Lung (tissue), 12 donors: ENCODE data around the gene TOPORS. TPM values are rescaled to one million over a fixed set of nuclear protein-coding genes. Genes with fewer than 3 reads are reported as not detected.

Source experiments
- ATAC-seq: fragments of 200-7000 bp; cut with Tn5 transposase; one replicate; pipeline ENCODE4 v1.9.1; 2020; ENCODE audit warnings: moderate number of reproducible peaks; ENCODE audit not compliant: insufficient read depth, low FRiP score
- DNase-seq, 3 donors: peaks; one replicate each; pipeline ENCODE4 v3.0.0-alpha.2; 2013 to 2017
- H3K27ac ChIP-seq, 2 donors: one replicate each; pipeline ENCODE4 v1.5.1; 2013; ENCODE audit warnings: mild to moderate bottlenecking in 2 of 2, moderate library complexity in 2 of 2, control low read depth in 1 of 2, inconsistent platforms in 1 of 2, low read depth in 1 of 2, low read length in 1 of 2
- H3K27me3 ChIP-seq, 3 donors: one replicate each; pipeline ENCODE4 v1.5.1; 2013; ENCODE audit warnings: low read length in 2 of 3; ENCODE audit not compliant: control insufficient read depth in 3 of 3, insufficient read depth in 3 of 3
- H3K36me3 ChIP-seq, 4 donors: one replicate each; pipeline ENCODE4 v1.5.1; 2013; ENCODE audit warnings: low read length in 4 of 4, mild to moderate bottlenecking in 1 of 4, moderate library complexity in 1 of 4; ENCODE audit not compliant: control insufficient read depth in 4 of 4, insufficient read depth in 4 of 4
- H3K4me1 ChIP-seq, 5 donors: one replicate each; pipeline ENCODE4 v1.5.1; 2013; ENCODE audit warnings: low read length in 5 of 5, mild to moderate bottlenecking in 2 of 5, moderate library complexity in 1 of 5; ENCODE audit not compliant: control insufficient read depth in 5 of 5, insufficient read depth in 5 of 5
- H3K4me3 ChIP-seq: one replicate; pipeline ENCODE4 v1.5.1; 2013; ENCODE audit warnings: mild to moderate bottlenecking, control low read depth, moderate library complexity
- H3K9ac ChIP-seq, 2 donors: one replicate each; pipeline ENCODE4 v1.5.1; 2013; ENCODE audit warnings: low read length in 2 of 2, control low read depth in 1 of 2; ENCODE audit not compliant: insufficient read depth in 1 of 2
- H3K9me3 ChIP-seq, 4 donors: one replicate each; pipeline ENCODE4 v1.5.1; 2013; ENCODE audit warnings: low read length in 3 of 4, mild to moderate bottlenecking in 1 of 4, moderate library complexity in 1 of 4; ENCODE audit not compliant: control insufficient read depth in 4 of 4, insufficient read depth in 3 of 4
- WGBS, 2 donors: extraction: QIAGEN DNeasy Blood & Tissue Kit; methylation state at CpG; one replicate each; pipeline ENCODE4 v1.1.7; 2013; 5-methylcytosine and 5-hydroxymethylcytosine counted together
- polyA plus RNA-seq, 2 donors: library from polyadenylated mRNA; stranded (reverse); fragments of 200-250 nt; gene quantifications; one replicate each; pipeline ENCODE4 v1.2.1, GENCODE V29; 2013
- total RNA-seq, 2 donors: library from RNA; depleted of rRNA in 1 of 2; stranded (reverse); fragments of >200 nt in 1 of 2; gene quantifications; one replicate each; pipeline ENCODE4 v1.2.1, GENCODE V29; 2014 to 2021
- TF ChIP-seq, protein P1 (sequence below): IDR thresholded peaks from 2 replicates; pipeline ENCODE4 v1.5.1; 2012; ENCODE audit warnings: mild to moderate bottlenecking; ENCODE audit errors: control extremely low read depth, extremely low read depth
- donor health status: control.
- donor health status: control.
- donor health status: Bipolar disorder and iron deficiency.
- donor health status: healthy.
- donor health status: DM: yes; HTN: yes; CAD: no.

The TOPORS gene
- total and polyA plus RNA-seq, 4 donors, result 6.3 to 31.4 (median 9.2) TPM

DNA sequence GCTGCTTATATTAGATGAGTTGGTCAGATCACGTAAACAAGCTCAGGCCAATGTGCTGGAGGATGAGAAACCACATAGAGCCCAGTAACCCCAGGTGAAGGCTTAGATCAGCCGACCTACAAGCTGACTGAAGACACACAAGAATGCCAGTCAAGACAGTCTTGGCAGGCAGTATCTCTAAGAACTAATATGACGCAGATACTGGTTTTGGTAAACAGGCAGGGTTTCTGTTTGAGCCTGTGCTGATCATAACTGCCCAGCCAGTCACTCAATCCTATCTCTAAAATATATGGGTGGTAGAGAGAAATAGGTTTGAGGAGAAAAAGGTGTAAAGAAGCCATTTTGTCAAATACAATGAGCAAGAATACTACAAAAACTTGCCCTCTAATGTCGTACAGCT is 18.6 kb downstream of the TOPORS start:
- no peaks in the 10 kb centered on the region for H3K9me3 ChIP-seq
- 98 to 99% methylated on average over 4 of the region's 4 CpGs for WGBS, 2 donors
- no peak overlapping the region for H3K9ac ChIP-seq
- TF ChIP-seq, protein P1, sequence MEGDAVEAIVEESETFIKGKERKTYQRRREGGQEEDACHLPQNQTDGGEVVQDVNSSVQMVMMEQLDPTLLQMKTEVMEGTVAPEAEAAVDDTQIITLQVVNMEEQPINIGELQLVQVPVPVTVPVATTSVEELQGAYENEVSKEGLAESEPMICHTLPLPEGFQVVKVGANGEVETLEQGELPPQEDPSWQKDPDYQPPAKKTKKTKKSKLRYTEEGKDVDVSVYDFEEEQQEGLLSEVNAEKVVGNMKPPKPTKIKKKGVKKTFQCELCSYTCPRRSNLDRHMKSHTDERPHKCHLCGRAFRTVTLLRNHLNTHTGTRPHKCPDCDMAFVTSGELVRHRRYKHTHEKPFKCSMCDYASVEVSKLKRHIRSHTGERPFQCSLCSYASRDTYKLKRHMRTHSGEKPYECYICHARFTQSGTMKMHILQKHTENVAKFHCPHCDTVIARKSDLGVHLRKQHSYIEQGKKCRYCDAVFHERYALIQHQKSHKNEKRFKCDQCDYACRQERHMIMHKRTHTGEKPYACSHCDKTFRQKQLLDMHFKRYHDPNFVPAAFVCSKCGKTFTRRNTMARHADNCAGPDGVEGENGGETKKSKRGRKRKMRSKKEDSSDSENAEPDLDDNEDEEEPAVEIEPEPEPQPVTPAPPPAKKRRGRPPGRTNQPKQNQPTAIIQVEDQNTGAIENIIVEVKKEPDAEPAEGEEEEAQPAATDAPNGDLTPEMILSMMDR, result no peak
- ATAC-seq (no peak), DNase-seq (no peak)
- no peak overlapping the region for H3K4me3 ChIP-seq
- no peaks in the 10 kb centered on the region for H3K27me3 ChIP-seq
- H3K4me1 ChIP-seq, result peaks cover 0 to 6% (median 0%) of the 10 kb centered on the region in 5 donors
- H3K27ac ChIP-seq, result no peak overlapping the region
- no peaks in the 10 kb centered on the region for H3K36me3 ChIP-seq

DNA sequence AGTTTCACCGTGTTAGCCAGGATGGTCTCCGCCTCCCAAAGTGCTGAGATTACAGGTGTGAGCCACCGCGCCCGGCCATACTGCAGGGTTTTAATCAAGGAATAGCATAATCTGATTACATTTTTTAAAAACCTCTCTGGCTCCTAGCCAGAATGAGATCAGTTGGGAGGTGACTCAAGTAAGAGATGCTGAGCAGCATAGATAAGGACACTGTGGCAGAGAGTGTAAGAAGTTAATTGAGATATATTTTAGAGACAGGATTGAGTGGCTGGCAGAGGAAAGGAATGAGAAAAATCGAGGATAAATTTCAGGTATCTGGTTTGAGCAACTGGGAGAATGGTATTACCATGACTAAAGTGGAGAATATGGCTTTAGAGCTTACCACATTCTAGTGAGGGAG is 19.1 kb downstream of the TOPORS start:
- no peak overlapping the region for H3K9ac ChIP-seq
- no peaks in the 10 kb centered on the region for H3K9me3 ChIP-seq
- no peak for DNase-seq
- no peak overlapping the region for H3K27ac ChIP-seq
- 98% methylated on average over 6 of the region's 6 CpGs for WGBS, 2 donors
- peaks cover 0 to 2% (median 0%) of the 10 kb centered on the region in 5 donors for H3K4me1 ChIP-seq
- TF ChIP-seq, protein P1, result no peak
- H3K36me3 ChIP-seq, result no peaks in the 10 kb centered on the region
- no peaks in the 10 kb centered on the region for H3K27me3 ChIP-seq
- H3K4me3 ChIP-seq, result no peak overlapping the region
- no peak for ATAC-seq

DNA sequence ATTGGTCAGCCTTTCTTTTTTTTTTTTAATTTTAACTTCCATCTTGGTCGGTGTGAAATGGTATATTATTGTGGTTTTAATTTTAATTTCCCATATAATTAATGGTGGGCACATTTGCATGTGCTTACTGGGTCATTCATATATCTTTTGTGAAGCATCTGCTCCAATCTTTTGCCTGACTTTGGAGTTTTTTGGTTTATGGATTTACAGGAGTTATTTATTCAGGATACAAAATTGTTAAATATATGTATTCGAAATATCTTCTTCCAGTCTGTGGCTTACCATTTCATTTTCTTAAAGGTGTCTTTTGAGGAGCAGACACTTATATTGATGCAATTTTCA is 25.7 kb downstream of the TOPORS start:
- Histone ChIP-seq H3K4me1 (peaks cover 0 to 19% (median 4%) of the 10 kb centered on the region in 5 donors), H3K4me3 (peak overlapping the region; percentile 69), H3K36me3 (peaks cover 0 to 1% (median 0%) of the 10 kb centered on the region in 4 donors), H3K27me3 (no peaks in the 10 kb centered on the region), H3K9me3 (no peaks in the 10 kb centered on the region), H3K27ac (peak overlapping the region; percentile 9 to 92), H3K9ac (peak overlapping the region; percentile 38 to 96)
- ATAC-seq, result no peak
- DNase-seq, result no peak
- TF ChIP-seq, protein P1, result no peak
- WGBS, 2 donors, result 12 to 18% methylated on average over 2 of the region's 2 CpGs
